ENCODE measurements around the gene HNRNPA0. TPM values are rescaled to one million over a fixed set of nuclear protein-coding genes. Genes with fewer than 3 reads are reported as not detected.

HNRNPA0 gene
- total RNA-seq, 4 donors from 2014 or later: 6.0 to 10.8 (median 9.0) TPM

- in situ Hi-C loops (cut with MboI; ENCODE audit: low pct_ligation_motif_present in 1 of 4, low pct_unique_long_range_greater_than_20kb in 1 of 4, low sequenced_read_pairs in 3 of 4): no loop called here
- TF ChIP-seq CTCF (IDR thresholded peaks at IDR 0.05): no peak
- TF ChIP-seq POLR2A (IDR thresholded peaks at IDR 0.05): no peak
- no peak for TF ChIP-seq POLR2AphosphoS5 (IDR thresholded peaks at IDR 0.05)
- TF ChIP-seq EP300 (IDR thresholded peaks at IDR 0.05; ENCODE audit: low read depth): no peak
- H3K4me1 ChIP-seq: no peaks in the 10 kb centered on the region
- H3K36me3 ChIP-seq: no peaks in the 10 kb centered on the region
- intact Hi-C loops (cut with DNase I; ENCODE audit: low total_unique reads): no loop called here
- no peak overlapping the region for H3K4me3 ChIP-seq
- no peaks in the 10 kb centered on the region for H3K27me3 ChIP-seq
- DNase-seq: no peak
- no peak overlapping the region for H3K27ac ChIP-seq
- no peaks in the 10 kb centered on the region for H3K9me3 ChIP-seq
- 100% methylated on average over 1 of the region's 1 CpG; no CpG with 5 or more reads in 1 of the 2 donors for WGBS, 2 donors (ENCODE audit: low coverage in 1 of 2)
These were observed 46.1 kb downstream of the HNRNPA0 start for GRCh38 chr5:137708062-137708461.

GRCh38 chr5:137706841-137707240 is 47.3 kb downstream of the HNRNPA0 start:
- in situ Hi-C loops (cut with MboI; ENCODE audit: low pct_ligation_motif_present in 1 of 4, low pct_unique_long_range_greater_than_20kb in 1 of 4, low sequenced_read_pairs in 3 of 4): no loop called here
- H3K36me3 ChIP-seq: no peaks in the 10 kb centered on the region
- H3K27ac ChIP-seq: no peak overlapping the region
- no peaks in the 10 kb centered on the region for H3K27me3 ChIP-seq
- DNase-seq: no peak
- WGBS, 2 donors (ENCODE audit: low coverage in 1 of 2): 85 to 86% methylated on average over 2 of the region's 2 CpGs
- TF ChIP-seq POLR2A (IDR thresholded peaks at IDR 0.05): no peak
- no peak for TF ChIP-seq CTCF (IDR thresholded peaks at IDR 0.05)
- no peak for TF ChIP-seq POLR2AphosphoS5 (IDR thresholded peaks at IDR 0.05)
- intact Hi-C loops (cut with DNase I; ENCODE audit: low total_unique reads): no loop called here
- H3K4me3 ChIP-seq: no peak overlapping the region
- no peaks in the 10 kb centered on the region for H3K4me1 ChIP-seq
- H3K9me3 ChIP-seq: no peaks in the 10 kb centered on the region

- Histone ChIP-seq H3K27ac (no peak overlapping the region), H3K4me3 (no peak overlapping the region), H3K9me3 (no peaks in the 10 kb centered on the region), H3K27me3 (no peaks in the 10 kb centered on the region), H3K36me3 (no peaks in the 10 kb centered on the region), H3K4me1 (no peaks in the 10 kb centered on the region)
- intact Hi-C loops (cut with DNase I; ENCODE audit: low total_unique reads): no loop called here
- DNase-seq: no peak
- in situ Hi-C loops (cut with MboI; ENCODE audit: low pct_ligation_motif_present in 1 of 4, low pct_unique_long_range_greater_than_20kb in 1 of 4, low sequenced_read_pairs in 3 of 4): no loop called here
- TF ChIP-seq CTCF (IDR thresholded peaks at IDR 0.05): no peak
These were observed 49.1 kb downstream of the HNRNPA0 start for GRCh38 chr5:137705106-137705505.

GRCh38 chr5:137703565-137703964 is 50.6 kb downstream of the HNRNPA0 start:
- Histone ChIP-seq H3K27ac (no peak overlapping the region), H3K27me3 (no peaks in the 10 kb centered on the region), H3K4me1 (no peaks in the 10 kb centered on the region), H3K36me3 (no peaks in the 10 kb centered on the region), H3K4me3 (no peak overlapping the region), H3K9me3 (no peaks in the 10 kb centered on the region)
- no peak for DNase-seq
- WGBS, 2 donors (ENCODE audit: low coverage in 1 of 2): 94 to 98% methylated on average over 5 of the region's 5 CpGs
- intact Hi-C loops (cut with DNase I; ENCODE audit: low total_unique reads): no loop called here
- in situ Hi-C loops (cut with MboI; ENCODE audit: low pct_ligation_motif_present in 1 of 4, low pct_unique_long_range_greater_than_20kb in 1 of 4, low sequenced_read_pairs in 3 of 4): no loop called here
- TF ChIP-seq POLR2AphosphoS5 (IDR thresholded peaks at IDR 0.05): no peak
- no peak for TF ChIP-seq EP300 (IDR thresholded peaks at IDR 0.05; ENCODE audit: low read depth)
- TF ChIP-seq CTCF (IDR thresholded peaks at IDR 0.05): no peak
- no peak for TF ChIP-seq POLR2A (IDR thresholded peaks at IDR 0.05)

Data from transverse colon (tissue), 4 donors.